Measurements from ENCODE around the gene QPCTL. TPM values are rescaled to one million over a fixed set of nuclear protein-coding genes. Genes with fewer than 3 reads are reported as not detected.
A peak's percentile ranks its signal among the peaks of the same experiment; 100 is the strongest.

Gene QPCTL
- total and polyA plus RNA-seq, 9 of the 15 experiments (the other 6 are each of a cell fraction or from before 2014, with no cell fraction given), result 0.99 to 31.3 (median 12.7) TPM

DNA sequence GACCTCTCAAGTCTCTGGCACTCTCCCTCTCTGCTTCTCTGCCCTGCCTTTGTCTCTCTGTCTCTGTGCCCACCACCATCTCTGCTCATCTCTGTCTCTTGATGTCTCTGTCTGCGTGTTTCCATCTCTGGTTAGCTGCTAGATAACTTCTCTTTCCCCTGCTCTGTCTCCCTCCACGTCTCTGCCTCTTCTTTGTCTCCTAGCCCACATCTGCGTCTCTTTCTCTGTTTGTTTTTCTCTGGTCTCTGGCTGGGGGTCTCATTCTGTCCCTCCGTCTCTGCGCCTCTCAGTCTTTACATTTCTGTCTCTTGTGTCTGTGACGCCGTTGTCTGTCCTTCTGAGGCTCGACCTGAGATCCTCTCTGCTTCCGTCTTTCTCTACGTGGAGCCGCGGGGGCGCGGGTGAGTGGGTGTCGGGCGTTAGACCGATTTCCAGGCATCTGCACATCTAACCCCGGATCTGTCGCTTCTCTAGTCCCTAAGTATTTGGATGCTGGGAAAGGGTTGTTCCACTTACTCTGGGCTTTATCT lies 24.1 kb upstream of the QPCTL start (continued):
- TF ChIP-seq FOXM1 (IDR thresholded peaks at IDR 0.05; ENCODE audit: low read depth) (0 out of 2 replicates have a peak, but pooled peaks have one; percentile 4), FOXM1 (CRISPR knock-in tag; IDR thresholded peaks at IDR 0.05; ENCODE audit: low read depth) (no peak), ZNF316 (IDR thresholded peaks at IDR 0.05) (peak; percentile 13; the same call in 1 of the 2 replicates), ZC3H8 (IDR thresholded peaks at IDR 0.05) (peak; percentile 78), ZNF133 (CRISPR knock-in tag; IDR thresholded peaks at IDR 0.05) (no peak), PCBP1 (IDR thresholded peaks at IDR 0.05; ENCODE audit: low read depth, low read length, poor library complexity, severe bottlenecking) (no peak), ARID3A (IDR thresholded peaks at IDR 0.05; ENCODE audit: borderline replicate concordance, low read depth, low read length) (0 out of 2 replicates have a peak, but pooled peaks have one; percentile 30), HDAC8 (tag; IDR thresholded peaks at IDR 0.05) (no peak), HLTF (IDR thresholded peaks at IDR 0.05) (peak; percentile 95), MTA1 (IDR thresholded peaks at IDR 0.05; ENCODE audit: borderline replicate concordance) (no peak), TAF1 (IDR thresholded peaks at IDR 0.05; ENCODE audit: control insufficient read depth, extremely low read depth, insufficient read depth, low read length, severe bottlenecking) (peak; percentile 40), MLLT1 (IDR thresholded peaks at IDR 0.05) (peak; percentile 74 to 84), NR2C1 (IDR thresholded peaks at IDR 0.05) (no peak), NR2C1 (tag; IDR thresholded peaks at IDR 0.05) (no peak), EHMT2 (IDR thresholded peaks at IDR 0.05) (0 out of 2 replicates have a peak, but pooled peaks have one; percentile 53), ZNF586 (CRISPR knock-in tag; conservative IDR thresholded peaks at IDR 0.05) (no peak), AFF1 (IDR thresholded peaks at IDR 0.05; ENCODE audit: low read depth in 1 of 2, partially characterized antibody in 2 of 2) (peak; percentile 13 to 52), ZNF589 (CRISPR knock-in tag; IDR thresholded peaks at IDR 0.05; ENCODE audit: low read depth) (no peak), CSDE1 (IDR thresholded peaks at IDR 0.05) (0 out of 4 replicates have a peak, but pooled peaks of 1 of the 2 experiments have one; percentile 74), DIDO1 (tag; IDR thresholded peaks at IDR 0.05; ENCODE audit: low read depth) (peak; percentile 49; the same call in 1 of the 2 replicates)
- TF ChIP-seq, protein P1, sequence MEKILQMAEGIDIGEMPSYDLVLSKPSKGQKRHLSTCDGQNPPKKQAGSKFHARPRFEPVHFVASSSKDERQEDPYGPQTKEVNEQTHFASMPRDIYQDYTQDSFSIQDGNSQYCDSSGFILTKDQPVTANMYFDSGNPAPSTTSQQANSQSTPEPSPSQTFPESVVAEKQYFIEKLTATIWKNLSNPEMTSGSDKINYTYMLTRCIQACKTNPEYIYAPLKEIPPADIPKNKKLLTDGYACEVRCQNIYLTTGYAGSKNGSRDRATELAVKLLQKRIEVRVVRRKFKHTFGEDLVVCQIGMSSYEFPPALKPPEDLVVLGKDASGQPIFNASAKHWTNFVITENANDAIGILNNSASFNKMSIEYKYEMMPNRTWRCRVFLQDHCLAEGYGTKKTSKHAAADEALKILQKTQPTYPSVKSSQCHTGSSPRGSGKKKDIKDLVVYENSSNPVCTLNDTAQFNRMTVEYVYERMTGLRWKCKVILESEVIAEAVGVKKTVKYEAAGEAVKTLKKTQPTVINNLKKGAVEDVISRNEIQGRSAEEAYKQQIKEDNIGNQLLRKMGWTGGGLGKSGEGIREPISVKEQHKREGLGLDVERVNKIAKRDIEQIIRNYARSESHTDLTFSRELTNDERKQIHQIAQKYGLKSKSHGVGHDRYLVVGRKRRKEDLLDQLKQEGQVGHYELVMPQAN (IDR thresholded peaks at IDR 0.05; ENCODE audit: borderline replicate concordance), result peak; percentile 86

Measured in K562 (cell line).